Neuronal stem cell (in vitro differentiated cells): ENCODE data around the gene LEPR.

Experiments
- DNase-seq: peaks from one replicate; pipeline ENCODE4 v3.0.0-alpha.2; 2013; ENCODE audit warnings: low spot score
- H2AFZ ChIP-seq: one replicate; pipeline ENCODE4 v1.6.1; 2013; ENCODE audit warnings: mild to moderate bottlenecking, low read length, inconsistent platforms
- H2AK5ac ChIP-seq: 2 replicates; pipeline ENCODE4 v1.6.1; 2013; ENCODE audit warnings: low read depth, mild to moderate bottlenecking, inconsistent platforms, low read length, moderate library complexity, mixed read lengths
- H2BK120ac ChIP-seq: 2 replicates; pipeline ENCODE4 v1.6.1; 2013; ENCODE audit warnings: low read depth, mild to moderate bottlenecking, inconsistent platforms, low read length, moderate library complexity, mixed read lengths
- H2BK12ac ChIP-seq: one replicate; pipeline ENCODE4 v1.6.1; 2013; ENCODE audit warnings: low read length, inconsistent platforms
- H2BK15ac ChIP-seq: 2 replicates; pipeline ENCODE4 v1.6.1; 2013; ENCODE audit warnings: mild to moderate bottlenecking, low read length, inconsistent platforms, mixed read lengths
- H2BK5ac ChIP-seq: one replicate; pipeline ENCODE4 v1.6.1; 2013; ENCODE audit warnings: inconsistent platforms, mild to moderate bottlenecking, low read length, moderate library complexity
- H3K14ac ChIP-seq: one replicate; pipeline ENCODE4 v1.6.1; 2013; ENCODE audit warnings: low read length, inconsistent platforms
- H3K18ac ChIP-seq: 2 replicates; pipeline ENCODE4 v1.6.1; 2013; ENCODE audit warnings: low read length, inconsistent platforms
- H3K23ac ChIP-seq: 2 replicates; pipeline ENCODE4 v1.6.1; 2013; ENCODE audit warnings: low read depth, mild to moderate bottlenecking, mixed read lengths, low read length, inconsistent platforms; ENCODE audit not compliant: poor library complexity
- H3K27ac ChIP-seq: replicated peaks from 3 replicates; pipeline ENCODE4 v1.5.1; 2013; ENCODE audit warnings: low read length, inconsistent platforms
- H3K27me3 ChIP-seq, 3 experiments: 2 replicates each; pipeline ENCODE4 v1.6.1; 2013; ENCODE audit warnings: low read length in 3 of 3, mild to moderate bottlenecking in 2 of 3, inconsistent platforms in 1 of 3, low read depth in 1 of 3, mixed read lengths in 1 of 3, moderate library complexity in 1 of 3; ENCODE audit not compliant: control insufficient read depth in 3 of 3, insufficient read depth in 3 of 3
- H3K36me3 ChIP-seq, 2 donors: replicated peaks in 1 of 2; 2 replicates each; pipeline ENCODE4 v1.6.1; 2013; ENCODE audit warnings: low read length in 2 of 2; ENCODE audit not compliant: control insufficient read depth in 2 of 2, insufficient read depth in 2 of 2
- H3K4ac ChIP-seq: 2 replicates; pipeline ENCODE4 v1.6.1; 2013; ENCODE audit warnings: inconsistent platforms, mild to moderate bottlenecking, low read length, moderate library complexity
- H3K4me1 ChIP-seq, 2 donors: 1 replicate in 1 of 2; 2 replicates in 1 of 2; pipeline ENCODE4 v1.6.1; 2013; ENCODE audit warnings: low read length in 2 of 2, low read depth in 1 of 2; ENCODE audit not compliant: control insufficient read depth in 2 of 2, insufficient read depth in 1 of 2
- H3K4me2 ChIP-seq: one replicate; pipeline ENCODE4 v1.6.1; 2013; ENCODE audit warnings: mild to moderate bottlenecking, low read length, inconsistent platforms; ENCODE audit not compliant: insufficient read depth, poor library complexity, severe bottlenecking
- H3K4me3 ChIP-seq, 2 donors: 2 replicates each; pipeline ENCODE4 v1.5.1; 2013; ENCODE audit warnings: low read length in 2 of 2, mild to moderate bottlenecking in 2 of 2, inconsistent platforms in 1 of 2, moderate library complexity in 1 of 2
- H3K79me1 ChIP-seq: one replicate; pipeline ENCODE4 v1.6.1; 2013; ENCODE audit warnings: low read depth, mild to moderate bottlenecking, inconsistent platforms, low read length, moderate library complexity
- H3K9ac ChIP-seq: one replicate; pipeline ENCODE4 v1.6.1; 2013; ENCODE audit warnings: mild to moderate bottlenecking, low read depth, low read length, inconsistent platforms; ENCODE audit not compliant: poor library complexity
- H3K9me3 ChIP-seq, 2 donors: replicated peaks in 1 of 2; 2 replicates each; pipeline versions ENCODE3 to v1.6.1; 2013; ENCODE audit warnings: low read length in 2 of 2, mild to moderate bottlenecking in 2 of 2, inconsistent platforms in 1 of 2, low read depth in 1 of 2, mixed read lengths in 1 of 2, moderate library complexity in 1 of 2; ENCODE audit not compliant: control insufficient read depth in 2 of 2, insufficient read depth in 1 of 2
- H4K8ac ChIP-seq: one replicate; pipeline ENCODE4 v1.6.1; 2013; ENCODE audit warnings: low read depth, mild to moderate bottlenecking, inconsistent platforms, low read length, moderate library complexity
- H4K91ac ChIP-seq: one replicate; pipeline ENCODE4 v1.6.1; 2013; ENCODE audit warnings: low read length, low read depth, mild to moderate bottlenecking, inconsistent platforms; ENCODE audit not compliant: poor library complexity
- WGBS, 2 donors: extraction: QIAGEN DNeasy Blood & Tissue Kit; methylation state at CpG; one replicate each; pipeline ENCODE4 v1.1.7; 2013; ENCODE audit warnings: missing lambda C conversion rate in 2 of 2, mixed read lengths in 1 of 2; ENCODE audit not compliant: insufficient read length in 2 of 2, insufficient replicate concordance in 1 of 2; ENCODE audit errors: extremely low coverage in 2 of 2; 5-methylcytosine and 5-hydroxymethylcytosine counted together

Gene LEPR

GRCh38 chr1:65409816-65410326, 10.6 kb upstream of the LEPR start:
- H3K4me3 ChIP-seq: no peak overlapping the region
- no peak overlapping the region for H3K4me2 ChIP-seq
- no peak overlapping the region for H4K8ac ChIP-seq
- H2BK12ac ChIP-seq: no peak overlapping the region
- no peak overlapping the region for H2BK5ac ChIP-seq
- H2AK5ac ChIP-seq: no peak overlapping the region
- H2BK15ac ChIP-seq: no peak overlapping the region
- no peak overlapping the region for H2BK120ac ChIP-seq
- no peak overlapping the region for H3K23ac ChIP-seq
- H3K9me3 ChIP-seq: no peaks in the 10 kb centered on the region
- H3K4ac ChIP-seq: no peak overlapping the region
- peaks cover 0 to 2% of the 10 kb centered on the region in 2 donors for H3K36me3 ChIP-seq
- no peak for DNase-seq
- H3K9ac ChIP-seq: no peak overlapping the region
- no CpG with 5 or more reads among the region's 4 CpGs for WGBS, 2 donors
- H3K4me1 ChIP-seq: no peaks in the 10 kb centered on the region
- H3K27me3 ChIP-seq: peaks cover 0 to 11% (median 0%) of the 10 kb centered on the region in 3 experiments
- no peak overlapping the region for H4K91ac ChIP-seq
- no peaks in the 10 kb centered on the region for H3K79me1 ChIP-seq
- no peak overlapping the region for H3K18ac ChIP-seq
- no peak overlapping the region for H3K14ac ChIP-seq
- H3K27ac ChIP-seq: no peak overlapping the region
- no peak overlapping the region for H2AFZ ChIP-seq

- no peak overlapping the region for H4K8ac ChIP-seq
- no peak for DNase-seq
- H2BK15ac ChIP-seq: no peak overlapping the region
- no peaks in the 10 kb centered on the region for H3K79me1 ChIP-seq
- WGBS, 2 donors: no CpG with 5 or more reads among the region's 4 CpGs
- H3K4me2 ChIP-seq: no peak overlapping the region
- H2BK120ac ChIP-seq: no peak overlapping the region
- H3K4me3 ChIP-seq: no peak overlapping the region
- H3K4me1 ChIP-seq: no peaks in the 10 kb centered on the region
- no peak overlapping the region for H2BK5ac ChIP-seq
- H3K23ac ChIP-seq: no peak overlapping the region
- H4K91ac ChIP-seq: no peak overlapping the region
- H3K14ac ChIP-seq: no peak overlapping the region
- peaks cover 0 to 21% (median 0%) of the 10 kb centered on the region in 3 experiments for H3K27me3 ChIP-seq
- no peak overlapping the region for H3K27ac ChIP-seq
- H3K4ac ChIP-seq: no peak overlapping the region
- peaks cover 0 to 2% of the 10 kb centered on the region in 2 donors for H3K36me3 ChIP-seq
- no peak overlapping the region for H3K18ac ChIP-seq
- no peak overlapping the region for H2AFZ ChIP-seq
- H3K9ac ChIP-seq: no peak overlapping the region
- H2BK12ac ChIP-seq: no peak overlapping the region
- no peak overlapping the region for H2AK5ac ChIP-seq
- H3K9me3 ChIP-seq: no peaks in the 10 kb centered on the region
These were observed 8.0 kb upstream of the LEPR start for GRCh38 chr1:65412256-65412983.

DNA sequence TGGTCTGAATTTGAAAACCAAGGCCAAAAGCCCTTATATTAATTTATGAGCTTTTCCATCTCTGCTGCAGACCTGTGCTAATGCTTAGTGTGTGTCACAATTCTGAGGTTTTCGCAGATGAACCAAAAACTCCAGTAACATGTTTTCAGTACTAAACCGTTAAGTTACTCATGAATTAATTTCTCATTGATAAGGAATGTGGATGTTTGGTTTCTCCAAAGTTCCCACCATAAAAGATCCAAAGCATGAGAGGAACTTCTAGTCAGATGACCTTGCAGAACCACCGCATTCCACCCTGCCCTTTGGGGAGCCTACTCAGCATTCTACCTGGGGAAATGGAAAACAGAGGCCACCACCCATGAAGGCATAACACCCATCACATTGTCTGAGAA, 7.5 kb upstream of the LEPR start:
- H3K14ac ChIP-seq: no peak overlapping the region
- no peak overlapping the region for H3K4ac ChIP-seq
- H3K9me3 ChIP-seq: no peaks in the 10 kb centered on the region
- no peak overlapping the region for H3K27ac ChIP-seq
- H3K9ac ChIP-seq: no peak overlapping the region
- DNase-seq: no peak
- no peak overlapping the region for H3K18ac ChIP-seq
- no peaks in the 10 kb centered on the region for H3K79me1 ChIP-seq
- H2BK5ac ChIP-seq: no peak overlapping the region
- no peak overlapping the region for H3K4me2 ChIP-seq
- no peak overlapping the region for H4K91ac ChIP-seq
- H4K8ac ChIP-seq: no peak overlapping the region
- peaks cover 0 to 26% (median 0%) of the 10 kb centered on the region in 3 experiments for H3K27me3 ChIP-seq
- no peaks in the 10 kb centered on the region for H3K4me1 ChIP-seq
- no peak overlapping the region for H2BK15ac ChIP-seq
- H2AK5ac ChIP-seq: no peak overlapping the region
- no peak overlapping the region for H3K4me3 ChIP-seq
- H3K23ac ChIP-seq: no peak overlapping the region
- no peak overlapping the region for H2BK120ac ChIP-seq
- no peak overlapping the region for H2AFZ ChIP-seq
- no CpG with 5 or more reads among the region's 3 CpGs for WGBS, 2 donors
- no peak overlapping the region for H2BK12ac ChIP-seq
- peaks cover 0 to 2% of the 10 kb centered on the region in 2 donors for H3K36me3 ChIP-seq

DNA sequence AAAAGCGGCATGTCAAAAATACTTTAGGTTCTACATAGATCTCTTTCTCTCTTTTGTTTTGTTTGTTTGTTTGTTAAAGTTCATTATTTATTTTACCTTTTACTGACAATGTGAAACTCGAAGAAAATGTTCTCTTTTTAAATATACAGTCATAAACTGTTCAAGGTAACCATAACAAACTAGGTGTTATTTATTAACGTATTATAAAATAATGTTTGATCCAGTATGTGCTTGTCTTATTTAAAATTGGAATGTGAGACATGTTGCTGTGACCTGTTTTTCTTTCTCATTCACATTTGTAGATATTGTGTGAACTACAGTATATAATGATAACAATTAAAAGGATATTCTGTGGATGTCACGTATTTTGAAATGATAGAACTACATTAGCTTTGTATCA, 5.9 kb upstream of the LEPR start:
- Histone ChIP-seq H3K79me1 (no peaks in the 10 kb centered on the region), H2BK12ac (no peak overlapping the region), H3K4ac (no peak overlapping the region), H4K8ac (no peak overlapping the region), H2AFZ (no peak overlapping the region), H2BK120ac (no peak overlapping the region), H2BK5ac (no peak overlapping the region), H2AK5ac (no peak overlapping the region), H3K27ac (no peak overlapping the region), H3K36me3 (peaks cover 0 to 2% of the 10 kb centered on the region in 2 donors), H3K23ac (no peak overlapping the region), H3K4me3 (no peak overlapping the region), H3K4me2 (no peak overlapping the region), H4K91ac (no peak overlapping the region), H3K18ac (no peak overlapping the region), H3K9ac (no peak overlapping the region), H2BK15ac (no peak overlapping the region), H3K4me1 (no peaks in the 10 kb centered on the region), H3K27me3 (peaks cover 0 to 37% (median 0%) of the 10 kb centered on the region in 3 experiments), H3K14ac (no peak overlapping the region), H3K9me3 (peaks cover 0 to 3% of the 10 kb centered on the region in 2 donors)
- no peak for DNase-seq
- WGBS, 2 donors: no CpG with 5 or more reads among the region's 4 CpGs
